Endometrial microvascular endothelial cells (primary cell): Measurements from ENCODE around the gene AAR2. TPM values are rescaled to one million over a fixed set of nuclear protein-coding genes. Genes with fewer than 3 reads are reported as not detected.

ENCODE experiments used
- in situ Hi-C: cut with HindIII; loops from 2 replicates; pipeline ENCODE4 v1.10.0; 2017; ENCODE audit warnings: low sequenced_read_pairs, low pct_unique_long_range_greater_than_20kb; ENCODE audit errors: inconsistent ontology term
- total RNA-seq: library from RNA; depleted of rRNA; stranded (reverse); fragments of >200 nt; gene quantifications from one replicate; pipeline ENCODE4 v1.2.3, GENCODE V29; 2015; ENCODE audit errors: inconsistent ontology term

AAR2 gene
- total RNA-seq, 1 donor from 2014 or later = 34.3 TPM

DNA sequence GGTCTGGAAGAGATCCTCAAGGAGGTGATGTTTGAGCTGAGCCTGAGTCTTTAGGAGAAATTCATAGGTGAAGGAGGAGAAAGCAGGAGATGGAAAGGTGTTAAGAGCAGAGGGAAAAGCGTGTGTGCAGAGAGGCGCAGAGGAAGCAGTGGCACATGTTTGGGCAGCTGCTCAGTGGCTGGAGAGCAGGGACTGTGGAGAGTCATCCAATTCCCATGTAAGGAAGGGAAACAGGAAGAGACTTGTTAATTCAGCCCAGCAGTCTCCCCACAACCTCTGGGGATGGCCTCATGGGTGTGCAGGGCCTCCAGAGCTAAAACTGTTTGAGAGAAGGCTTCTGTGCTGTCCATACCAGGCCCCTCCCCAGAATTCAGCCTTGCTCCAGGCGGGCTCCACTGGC is 16.2 kb downstream of the AAR2 start:
- in situ Hi-C loops = no loop called here

DNA sequence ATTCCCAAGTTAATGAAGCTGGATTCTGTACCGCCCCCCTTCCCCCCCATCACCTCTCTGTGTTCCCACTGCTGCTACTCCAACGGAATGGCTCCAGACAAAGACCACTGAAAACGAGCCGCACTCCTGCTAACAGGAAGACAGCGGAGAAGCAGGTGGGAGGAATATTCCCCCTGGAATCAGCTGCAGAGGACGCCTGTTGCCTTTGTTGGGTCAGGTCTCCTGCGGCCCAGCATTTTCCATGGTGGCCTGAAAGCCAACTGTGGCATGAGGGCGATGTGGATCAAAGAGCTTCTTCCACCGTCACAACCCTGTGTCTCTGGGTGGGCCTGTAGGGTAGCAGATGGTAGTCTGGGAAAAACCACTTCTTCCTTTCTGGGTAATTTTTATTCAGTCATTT is 16.8 kb downstream of the AAR2 start:
- in situ Hi-C loops = no loop called here

DNA sequence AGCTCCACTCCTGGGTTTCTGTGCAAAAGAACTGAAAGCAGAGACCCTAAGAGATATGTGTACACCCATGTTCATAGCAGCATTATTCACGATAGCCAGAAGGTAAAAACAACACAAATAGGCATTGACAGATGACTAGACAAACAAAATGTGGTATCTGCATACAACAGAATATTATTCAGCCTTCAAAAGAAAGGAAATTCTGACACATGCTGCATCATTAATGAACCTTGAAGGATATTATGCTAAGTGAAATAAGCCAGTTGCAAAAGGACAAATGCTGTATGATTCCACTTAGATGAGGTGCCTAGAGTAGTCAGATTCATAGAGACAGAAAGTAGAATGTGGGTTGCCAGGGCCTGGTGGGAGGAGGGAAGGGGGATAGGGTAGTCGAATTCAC is 17.8 kb downstream of the AAR2 start:
- in situ Hi-C loops = no loop called here

DNA sequence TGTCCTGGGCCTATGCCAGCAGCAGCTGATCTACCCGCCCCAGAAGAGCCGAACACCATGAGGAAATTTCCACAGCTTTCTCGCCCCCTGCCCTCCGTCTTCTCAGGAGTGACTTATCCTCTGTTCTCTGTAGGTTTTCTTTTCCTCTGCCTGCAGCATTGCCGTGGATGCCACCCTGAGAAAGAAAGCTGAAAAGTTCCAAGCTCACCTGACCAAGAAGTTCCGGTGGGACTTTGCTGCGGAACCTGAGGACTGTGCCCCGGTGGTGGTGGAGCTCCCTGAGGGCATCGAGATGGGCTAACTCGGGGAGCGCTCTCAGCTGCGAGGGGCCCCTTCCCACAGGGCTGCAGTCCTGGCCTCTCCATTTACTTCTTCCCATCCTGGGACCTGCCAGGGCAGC is 19.2 kb downstream of the AAR2 start:
- in situ Hi-C loops = no loop called here

DNA sequence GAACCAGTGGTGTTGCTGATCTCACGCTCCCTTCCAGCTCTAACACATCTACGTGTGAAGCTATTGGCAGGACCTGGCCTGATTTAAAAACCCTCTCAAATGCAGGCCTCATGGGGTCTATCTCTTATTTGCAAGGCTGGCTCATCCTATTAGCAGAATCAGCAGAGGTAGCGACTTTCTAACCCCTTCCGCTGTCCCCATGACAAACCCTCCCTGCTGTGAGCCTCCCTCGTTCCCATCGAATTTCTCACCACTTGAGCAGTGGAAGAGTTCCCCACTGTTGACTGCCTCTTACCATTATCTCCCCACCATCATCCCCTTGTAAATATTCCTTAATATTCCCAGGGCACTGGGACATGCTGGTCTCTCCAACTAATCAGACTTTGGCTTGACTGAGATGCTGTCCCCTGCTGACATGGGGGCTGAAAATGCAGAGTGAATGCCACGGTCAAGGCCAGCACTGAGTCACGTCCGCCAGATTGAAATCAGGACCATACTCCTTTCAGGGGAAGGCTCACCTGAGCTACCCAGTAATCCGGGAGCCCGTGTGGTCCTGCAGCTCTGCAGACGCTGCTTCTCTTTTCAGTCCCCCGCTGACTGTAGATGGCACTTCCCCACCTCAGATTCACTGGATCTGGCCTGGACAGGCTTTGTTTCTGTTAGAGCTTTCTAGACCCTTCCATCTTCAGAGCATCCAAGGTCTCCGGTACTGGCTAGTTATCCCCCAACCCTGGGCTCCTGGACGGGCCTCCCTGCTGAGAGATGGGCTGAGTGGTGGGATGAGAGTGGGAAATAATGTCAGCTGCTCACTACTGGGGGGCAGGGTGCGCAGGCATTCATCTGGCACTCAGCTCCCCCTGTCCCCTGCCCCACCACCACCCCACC is 23.1 kb downstream of the AAR2 start:
- in situ Hi-C loops = no loop called here

DNA sequence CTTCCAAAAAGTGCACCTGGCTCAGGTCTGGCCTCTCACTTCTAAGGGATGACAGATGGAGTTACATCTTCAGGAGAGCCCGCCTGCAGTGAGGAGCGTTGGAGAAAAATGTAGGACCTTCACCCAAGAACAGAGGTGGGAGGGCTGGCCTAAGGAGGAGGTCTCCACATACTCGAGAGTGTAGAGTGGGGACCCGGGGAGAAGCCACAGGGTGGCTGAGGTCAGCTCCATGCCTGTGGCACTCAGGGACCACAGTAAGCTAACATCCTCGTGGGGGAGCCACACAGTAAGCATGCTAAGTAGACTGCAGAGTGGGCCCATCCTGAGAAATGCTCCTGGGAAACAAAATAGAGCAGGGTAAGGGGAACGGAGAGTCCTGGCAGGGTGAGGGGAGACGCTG is 24.0 kb downstream of the AAR2 start:
- in situ Hi-C loops = no loop called here

DNA sequence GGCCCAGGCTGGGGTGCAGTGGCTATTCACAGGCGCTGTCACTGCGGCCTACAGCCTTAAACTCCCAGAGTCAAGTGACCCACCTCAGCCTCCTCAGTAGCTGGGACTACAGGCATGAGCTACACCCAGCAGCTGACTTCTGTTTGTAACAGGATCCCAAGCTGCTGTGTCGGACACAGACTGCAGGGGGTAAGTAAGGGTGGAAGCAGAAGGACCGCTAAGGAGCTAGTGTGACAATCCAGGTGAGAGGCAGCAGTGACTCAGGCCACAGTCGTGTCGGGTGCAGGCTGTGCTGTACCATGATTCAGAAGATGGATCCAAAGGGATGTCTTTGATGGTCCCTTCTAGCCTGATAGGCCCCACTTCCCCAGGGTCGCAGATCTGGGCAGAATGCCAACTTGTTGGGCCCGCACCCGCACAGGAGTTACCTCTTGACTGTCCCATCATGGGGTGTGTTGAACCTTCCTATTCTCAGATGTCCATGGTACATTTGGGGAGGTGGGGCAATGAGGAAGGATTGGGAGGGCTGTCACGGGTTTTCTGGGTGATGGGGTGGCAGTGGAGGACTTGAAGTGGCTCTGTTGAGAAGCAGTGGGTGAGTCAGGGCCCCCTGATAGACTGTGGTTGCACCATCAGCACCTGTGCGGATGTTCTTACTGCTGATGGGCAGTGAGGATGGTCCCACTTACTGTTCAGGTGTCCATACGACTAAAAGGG is 25.3 kb downstream of the AAR2 start:
- in situ Hi-C loops = no loop called here

DNA sequence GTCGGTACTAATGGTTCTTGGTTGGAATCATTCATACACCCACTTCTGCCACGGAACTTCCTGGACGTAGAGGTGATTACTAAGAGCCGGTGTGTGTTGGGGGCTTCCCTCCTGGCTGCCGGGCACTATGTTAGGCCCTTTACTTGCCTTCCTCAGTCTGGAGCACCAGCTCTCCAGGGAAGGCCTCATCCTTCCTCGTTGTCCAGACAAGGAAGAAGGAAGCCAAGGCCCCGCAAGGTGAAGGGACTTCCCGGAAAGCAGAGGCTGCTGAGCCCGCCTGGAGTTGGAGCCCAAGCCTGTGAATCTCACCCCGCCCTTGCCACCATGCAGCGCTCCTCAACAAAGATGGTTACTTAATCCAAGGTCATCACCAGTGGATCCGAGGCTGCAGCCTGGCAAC is 26.2 kb downstream of the AAR2 start:
- in situ Hi-C loops = no loop called here

DNA sequence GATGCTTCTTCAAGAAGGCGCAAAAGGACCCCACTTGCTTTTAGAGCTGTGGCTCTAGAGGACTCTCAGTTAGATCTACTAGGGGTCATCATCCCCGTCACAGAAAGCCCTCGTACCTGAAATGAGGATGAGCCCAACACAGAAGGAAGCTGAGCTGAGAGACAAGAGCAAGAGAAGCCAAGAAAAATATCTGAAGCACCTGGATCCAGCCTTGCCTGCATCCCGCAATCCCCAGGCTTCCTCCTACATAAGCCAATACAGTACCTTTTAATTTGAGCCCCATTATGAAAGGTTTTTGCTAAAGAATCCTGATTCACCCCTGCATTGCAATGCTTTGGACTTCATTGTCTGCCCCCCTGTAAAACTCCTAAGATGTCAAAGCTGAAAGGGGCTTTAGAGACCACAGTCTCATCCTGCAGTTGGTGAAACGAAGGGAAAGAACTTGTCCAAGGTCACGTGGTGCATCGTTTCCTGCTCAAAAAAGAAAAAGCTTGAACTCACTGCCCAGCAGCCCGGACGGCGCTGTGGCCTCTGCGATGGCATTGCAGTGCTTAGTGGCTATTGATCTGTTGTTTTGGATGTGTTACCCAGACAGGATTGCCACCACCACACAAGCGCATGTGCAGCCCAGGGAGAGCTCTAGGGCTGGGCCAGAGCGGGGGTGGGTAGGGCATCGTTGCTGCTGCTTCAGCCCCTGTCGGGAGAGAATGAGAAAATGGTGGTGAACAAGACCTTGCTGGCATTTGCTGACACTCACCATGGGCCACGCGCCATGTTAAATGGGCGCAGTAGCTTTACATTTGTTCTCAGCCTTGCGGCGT is 28.4 kb downstream of the AAR2 start:
- in situ Hi-C loops = no loop called here

DNA sequence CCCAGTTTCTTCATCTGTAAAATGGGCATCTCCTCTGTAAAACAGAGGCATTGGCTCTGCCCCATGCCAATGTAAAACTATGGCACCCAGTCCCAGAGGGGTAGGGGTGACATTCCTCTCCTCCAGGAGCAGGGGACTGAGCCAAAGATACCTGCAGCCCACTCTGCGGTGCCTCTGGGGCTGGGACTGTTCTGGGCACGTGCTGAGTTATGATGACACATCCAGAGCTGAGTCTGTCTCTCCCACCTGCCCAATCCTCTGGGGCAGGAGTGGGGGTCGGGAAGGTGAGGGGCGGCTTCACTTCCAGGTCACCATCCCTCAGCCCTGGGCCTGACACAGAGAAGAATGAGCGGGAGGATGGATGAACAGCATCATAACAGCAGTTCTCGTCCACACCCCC is 29.9 kb downstream of the AAR2 start:
- in situ Hi-C loops = no loop called here

DNA sequence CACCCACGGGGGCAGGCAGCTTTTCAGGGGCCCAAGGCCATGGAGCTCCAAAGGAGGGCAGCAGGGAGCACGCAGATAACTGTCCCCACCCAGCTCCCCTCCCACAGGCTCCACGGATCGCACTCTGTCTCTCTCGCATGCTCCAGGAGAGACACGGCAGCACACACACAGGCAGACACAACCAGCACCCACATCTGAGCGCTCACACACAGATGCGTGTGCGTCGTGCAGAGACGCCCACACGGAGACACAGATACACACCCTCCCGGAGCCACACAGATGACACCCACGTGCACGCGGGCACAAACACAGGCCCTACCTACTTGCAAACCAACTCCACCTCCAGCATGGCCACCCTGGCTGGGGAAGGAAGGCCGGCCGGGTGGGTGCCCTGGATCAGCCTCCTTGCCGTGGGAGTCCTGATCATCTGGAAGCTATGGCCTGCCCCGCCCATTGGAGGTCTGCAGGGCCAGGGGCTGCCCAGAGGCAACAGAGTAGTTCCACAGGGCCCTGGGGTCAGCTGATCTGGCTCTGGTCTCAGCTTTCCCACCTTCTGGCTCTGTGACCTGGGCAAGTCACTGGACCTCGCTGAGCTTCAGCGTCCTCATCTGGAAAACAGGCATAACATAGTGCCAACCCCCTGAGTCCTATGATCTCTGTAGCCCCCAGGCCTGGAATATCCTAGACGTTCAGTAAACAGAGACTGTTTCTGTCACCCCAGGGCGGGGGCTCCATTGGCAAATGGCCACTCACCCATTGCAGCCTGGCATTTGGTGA is 31.5 kb downstream of the AAR2 start:
- in situ Hi-C loops = no loop called here

DNA sequence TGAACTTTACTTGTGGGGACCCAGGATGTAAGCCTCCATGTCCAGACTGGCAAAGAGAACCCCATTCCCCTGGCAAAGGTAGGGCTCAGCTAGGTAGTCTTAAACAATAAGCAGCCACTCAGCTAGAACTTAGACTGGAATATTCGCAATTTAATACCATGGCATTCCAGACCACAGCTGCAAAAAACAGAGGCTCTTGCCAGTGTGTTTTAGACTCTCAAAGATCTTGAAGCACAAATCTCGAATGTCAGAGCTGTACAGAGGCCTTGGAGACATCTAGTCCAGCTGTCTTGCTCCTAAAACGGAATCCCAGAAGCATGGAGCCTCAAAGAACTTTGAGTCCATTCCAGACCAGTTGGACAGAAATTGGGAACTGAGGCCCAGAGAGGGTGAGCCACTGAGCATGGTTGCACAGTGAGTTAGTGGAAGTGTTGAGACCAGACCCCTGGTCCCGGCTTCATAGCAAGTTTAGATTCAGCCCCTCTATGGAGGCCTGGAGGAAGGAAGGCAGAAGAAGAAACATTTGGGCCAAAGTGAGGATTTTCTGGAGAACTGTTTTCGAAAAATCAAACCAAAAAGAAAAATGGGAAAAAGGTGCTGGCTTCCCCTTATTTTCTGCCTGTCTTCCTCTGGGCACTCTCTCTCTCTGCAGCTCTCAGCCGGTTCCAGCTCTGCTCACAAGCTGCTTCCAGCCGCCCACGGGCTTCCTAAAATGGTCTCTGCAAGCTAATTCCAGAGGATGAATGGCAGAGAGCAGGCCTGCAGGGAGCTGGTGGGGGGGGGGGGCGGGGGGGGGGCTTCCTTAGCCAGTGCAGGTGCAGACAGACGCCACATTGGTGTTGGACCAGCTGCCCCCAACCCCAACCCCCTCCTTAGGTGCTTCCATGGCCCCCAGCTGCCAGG is 32.4 kb downstream of the AAR2 start:
- in situ Hi-C loops = no loop called here

DNA sequence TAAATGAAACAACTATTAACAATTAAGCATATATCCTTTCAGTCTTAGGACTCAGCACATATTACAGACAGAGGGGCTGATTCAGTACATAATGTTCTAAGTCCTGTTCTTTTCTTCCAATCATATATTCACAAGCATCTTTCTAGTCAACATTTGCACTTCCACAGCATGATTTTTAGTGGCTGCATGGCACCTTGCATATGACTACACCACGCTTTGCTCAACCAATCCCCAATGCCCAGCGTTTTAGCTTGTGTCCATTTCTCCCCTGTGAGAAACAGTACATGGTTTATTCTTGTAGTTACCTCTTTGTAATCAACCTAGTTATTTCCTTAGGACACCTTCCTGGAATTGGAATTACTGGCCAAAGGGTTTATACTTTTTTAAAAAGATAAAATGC is 33.2 kb downstream of the AAR2 start:
- in situ Hi-C loops = no loop called here

DNA sequence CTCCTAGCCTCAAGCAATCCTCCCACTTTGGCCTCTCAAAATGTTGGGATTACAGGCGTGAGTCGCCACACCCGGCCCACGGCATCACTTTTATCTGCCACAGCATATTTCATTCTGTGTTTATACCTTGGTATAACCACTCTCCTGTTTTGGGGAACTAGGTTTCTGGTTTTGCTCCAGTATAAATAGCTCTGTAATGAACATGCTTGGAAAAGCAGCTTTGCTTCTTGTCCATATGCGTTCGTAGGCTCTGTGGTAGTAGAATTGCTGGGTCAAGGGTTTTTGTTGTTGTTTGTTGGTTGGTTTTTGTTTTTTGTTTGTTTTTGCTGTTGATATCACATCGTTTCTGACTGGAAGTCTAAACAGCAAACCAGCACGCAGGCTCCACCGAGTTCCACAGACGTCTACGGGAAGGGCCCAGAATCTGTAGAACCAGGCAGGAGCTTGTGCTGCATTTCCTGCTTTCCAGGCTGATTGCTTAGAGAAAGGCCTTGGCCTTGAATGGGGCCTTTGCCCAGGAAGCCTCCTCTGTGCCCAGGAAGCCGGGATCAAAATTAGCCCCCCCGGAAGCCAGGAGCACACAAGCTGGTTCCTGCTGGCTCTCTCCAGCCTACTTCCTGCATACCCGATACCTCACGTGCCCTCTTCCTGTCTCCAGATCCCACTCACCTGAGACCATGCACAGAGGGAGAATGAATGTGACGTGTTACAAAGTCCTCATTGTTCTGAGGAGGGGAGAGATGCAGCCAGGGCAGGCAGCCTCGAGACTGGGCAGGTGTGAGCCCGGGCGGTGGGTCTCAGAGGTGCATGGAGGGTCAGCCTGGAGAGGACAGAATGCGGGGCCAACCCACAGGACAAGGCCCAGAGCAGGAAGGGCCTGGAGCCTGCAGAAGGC is 34.7 kb downstream of the AAR2 start:
- in situ Hi-C loops = no loop called here

DNA sequence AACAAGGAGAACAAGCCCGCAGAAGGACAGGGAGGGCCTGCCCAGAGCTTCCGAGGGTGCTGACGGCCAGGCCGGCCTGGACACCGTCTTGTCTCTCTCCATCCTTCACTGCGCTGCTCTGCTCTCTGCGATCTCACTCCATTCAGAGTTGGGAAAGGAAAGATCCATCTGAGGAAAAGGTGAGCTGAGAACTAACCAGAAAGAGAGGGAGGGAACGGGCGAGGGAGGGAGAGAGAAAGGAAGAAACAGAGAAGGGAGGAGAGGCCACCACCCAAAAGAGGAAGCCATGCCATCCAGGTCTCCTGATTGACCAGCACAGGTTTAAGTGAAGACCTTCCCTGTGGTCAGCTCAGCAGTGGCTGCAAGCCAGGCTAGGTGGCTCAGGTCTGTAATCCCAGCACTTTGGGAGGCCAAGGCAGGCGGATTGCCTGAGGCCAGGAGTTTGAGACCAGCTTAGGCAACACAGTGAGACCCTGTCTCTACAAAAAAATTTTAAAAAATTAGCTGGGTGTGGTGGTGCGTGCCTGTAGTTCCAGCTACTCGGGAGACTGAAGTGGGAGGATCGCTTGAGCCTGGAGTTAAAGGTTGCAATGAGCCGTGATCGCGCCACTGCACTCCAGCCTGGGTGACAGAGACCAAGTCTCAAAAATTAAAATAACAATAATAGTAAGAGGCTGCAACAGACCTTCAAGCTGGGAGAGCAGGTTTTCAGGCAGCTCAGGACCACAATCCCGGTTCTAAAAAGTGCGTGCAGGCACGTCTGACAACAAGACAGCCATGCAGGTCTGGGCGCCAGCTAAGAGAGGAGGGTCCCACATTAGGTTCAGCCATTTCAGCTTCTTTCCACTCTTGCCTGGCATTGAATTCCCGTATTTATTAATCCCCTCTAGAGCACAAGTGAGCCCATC is 35.6 kb downstream of the AAR2 start:
- in situ Hi-C loops = no loop called here
